HepG2 (cell line): Measurements from ENCODE around the gene HMGCS2. TPM values are rescaled to one million over a fixed set of nuclear protein-coding genes. Genes with fewer than 3 reads are reported as not detected.

Source experiments
- ARNT ChIP-seq: fragments of 450-650 bp; IDR thresholded peaks from 2 replicates; pipeline ENCODE4 v1.6.1; 2017
- GATAD1 ChIP-seq: IDR thresholded peaks from 2 replicates; pipeline ENCODE4 v1.6.1; 2016; ENCODE audit warnings: missing genetic modification reagents, missing compliant biosample characterization
- GPN1 ChIP-seq: sonication (generic); formaldehyde crosslinking; IDR thresholded peaks from 2 replicates; pipeline ENCODE4 v1.5.1; 2020; ENCODE audit warnings: missing genetic modification reagents, borderline replicate concordance
- MED8 ChIP-seq: sonication (generic); formaldehyde crosslinking; IDR thresholded peaks from 2 replicates; pipeline ENCODE4 v1.8.1; 2023; ENCODE audit warnings: mild to moderate bottlenecking, missing genetic modification reagents; ENCODE audit not compliant: insufficient replicate concordance
- MZF1 ChIP-seq: sonication (generic); formaldehyde crosslinking; IDR thresholded peaks from 2 replicates; pipeline ENCODE4 v1.8.1; 2023; ENCODE audit warnings: mild to moderate bottlenecking, missing genetic modification reagents, borderline replicate concordance
- REST ChIP-seq, 2 experiments: IDR thresholded peaks; 2 replicates each; pipeline ENCODE4 v1.6.1; 2011 to 2012; ENCODE audit warnings: low read length in 2 of 2, borderline replicate concordance in 1 of 2, low read depth in 1 of 2, mild to moderate bottlenecking in 1 of 2, moderate library complexity in 1 of 2
- SMARCE1 ChIP-seq: fragments of 450-650 bp; IDR thresholded peaks from 2 replicates; pipeline ENCODE4 v1.6.1; 2017; ENCODE audit warnings: borderline replicate concordance
- SOX6 ChIP-seq, 2 experiments: fragments of 450-650 bp in 1 of 2; sonication (generic) in 1 of 2; formaldehyde crosslinking in 1 of 2; IDR thresholded peaks; 2 replicates each; pipeline versions ENCODE4 v1.4.0 to v1.6.1; 2017 to 2020; ENCODE audit warnings: antibody characterized with exemption in 1 of 2, mild to moderate bottlenecking in 1 of 2, missing genetic modification reagents in 1 of 2
- SP5 ChIP-seq: IDR thresholded peaks from 2 replicates; pipeline ENCODE4 v1.6.1; 2016; ENCODE audit warnings: low read depth, borderline replicate concordance
- SUZ12 ChIP-seq: fragments of 150-350 bp; IDR thresholded peaks from 2 replicates; pipeline ENCODE4 v1.6.1; 2014; ENCODE audit warnings: low read depth, low read length
- TAF15 ChIP-seq: fragments of 200-400 bp; formaldehyde crosslinking; IDR thresholded peaks from one replicate; pipeline ENCODE4 v1.6.1; 2018; ENCODE audit warnings: mild to moderate bottlenecking, low read depth, low read length; ENCODE audit not compliant: poor library complexity, severe bottlenecking
- TBX3 ChIP-seq: fragments of 450-650 bp; IDR thresholded peaks from 2 replicates; pipeline ENCODE4 v1.6.1; 2017; ENCODE audit warnings: antibody characterized with exemption, mild to moderate bottlenecking, inconsistent platforms, borderline replicate concordance
- TP53 ChIP-seq: sonication (generic); formaldehyde crosslinking; conservative IDR thresholded peaks from 2 replicates; pipeline ENCODE4 v1.4.0; 2020; ENCODE audit warnings: missing genetic modification reagents
- ZEB1 ChIP-seq: IDR thresholded peaks from 2 replicates; pipeline ENCODE4 v1.6.1; 2012; ENCODE audit warnings: mild to moderate bottlenecking, low read depth, inconsistent platforms; ENCODE audit not compliant: insufficient replicate concordance
- ZKSCAN1 ChIP-seq: fragments of 150-350 bp; IDR thresholded peaks from 2 replicates; pipeline ENCODE4 v1.6.1; 2014; ENCODE audit warnings: low read length
- ZKSCAN8 ChIP-seq: IDR thresholded peaks from 2 replicates; pipeline ENCODE4 v1.6.1; 2016; ENCODE audit warnings: borderline replicate concordance, missing genetic modification reagents, missing compliant biosample characterization
- ZNF207 ChIP-seq: fragments of 450-650 bp; IDR thresholded peaks from 2 replicates; pipeline ENCODE4 v1.6.1; 2016; ENCODE audit warnings: antibody characterized with exemption, borderline replicate concordance
- ZNF570 ChIP-seq: sonication (generic); formaldehyde crosslinking; IDR thresholded peaks from 2 replicates; pipeline ENCODE4 v1.4.0; 2020; ENCODE audit warnings: mild to moderate bottlenecking, missing genetic modification reagents, borderline replicate concordance
- ZNF672 ChIP-seq: sonication (generic); formaldehyde crosslinking; IDR thresholded peaks from 2 replicates; pipeline ENCODE4 v1.8.1; 2022; ENCODE audit warnings: missing genetic modification reagents
- polyA plus RNA-seq, 8 experiments: library from polyadenylated mRNA; depleted of rRNA in 3 of 8; stranded (reverse) in 7 of 8; unstranded in 1 of 8; fragments of >200 nt; fragmentation: Illumina TruSeq in 4 of 8; extraction: Trizol in 4 of 8; gene quantifications; 2 replicates each; pipeline versions ENCODE4 v1.2.1 to v1.2.3, GENCODE V29; 2011 to 2016; ENCODE audit warnings: low read depth in 4 of 8, missing spikeins in 1 of 8, mixed read lengths in 1 of 8; ENCODE audit not compliant: insufficient read depth in 1 of 8
- total RNA-seq, 5 experiments: library from RNA; depleted of rRNA; stranded (reverse); fragments of >200 nt; fragmentation: Illumina TruSeq; extraction: Trizol; gene quantifications; 2 replicates each; pipeline ENCODE4 v1.2.3, GENCODE V29; 2016; ENCODE audit warnings: low read depth in 1 of 5
- TF ChIP-seq, protein P1 (sequence below): sonication (generic); formaldehyde crosslinking; IDR thresholded peaks from 2 replicates; pipeline ENCODE4 v1.4.0; 2020; ENCODE audit warnings: missing genetic modification reagents
- TF ChIP-seq, protein P2 (sequence below): sonication (generic); formaldehyde crosslinking; IDR thresholded peaks from 2 replicates; pipeline ENCODE4 v1.4.0; 2020; ENCODE audit warnings: mild to moderate bottlenecking, missing genetic modification reagents
- TF ChIP-seq, protein P3 (sequence below): sonication (generic); formaldehyde crosslinking; conservative IDR thresholded peaks from 2 replicates; pipeline ENCODE4 v1.8.1; 2023; ENCODE audit warnings: missing genetic modification reagents

Gene HMGCS2
- total and polyA plus RNA-seq, 2 of the 13 experiments (the other 11 are each of a cell fraction or from before 2014, with no cell fraction given): 0.44 to 1.5 TPM

DNA sequence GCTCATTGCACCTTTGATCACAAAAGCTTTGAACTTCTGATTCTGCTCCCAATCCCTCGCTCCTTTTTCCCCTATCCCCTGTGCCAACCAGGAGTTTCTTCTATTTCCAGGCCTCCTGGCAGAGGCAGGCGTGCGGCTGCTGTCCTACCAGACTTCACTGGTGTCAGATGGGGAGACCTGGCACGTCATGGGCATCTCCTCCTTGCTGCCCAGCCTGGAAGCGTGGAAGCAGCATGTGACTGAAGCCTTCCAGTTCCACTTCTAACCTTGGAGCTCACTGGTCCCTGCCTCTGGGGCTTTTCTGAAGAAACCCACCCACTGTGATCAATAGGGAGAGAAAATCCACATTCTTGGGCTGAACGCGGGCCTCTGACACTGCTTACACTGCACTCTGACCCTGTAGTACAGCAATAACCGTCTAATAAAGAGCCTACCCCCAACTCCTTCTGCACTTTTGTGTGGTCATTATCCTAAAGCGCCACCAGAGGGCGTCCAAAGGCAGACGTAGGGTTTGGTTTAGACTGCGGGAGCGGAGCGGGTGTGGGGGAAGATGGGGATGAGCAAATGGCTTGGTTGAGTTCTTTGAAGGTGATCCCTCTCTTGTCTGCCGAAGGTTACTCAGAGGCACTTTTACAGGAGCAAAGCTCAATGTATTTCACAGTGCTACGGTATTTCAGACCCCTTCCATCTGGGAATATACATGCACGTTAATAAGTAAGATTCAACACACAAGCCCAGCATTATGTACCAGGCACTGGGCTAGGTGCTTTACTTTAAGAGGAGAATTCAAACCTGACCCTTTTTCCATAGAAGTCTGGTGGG, 24.7 kb downstream of the HMGCS2 start (continued):
- TF ChIP-seq MED8 (no peak), SOX6 (IDR thresholded peaks at IDR 0.05) (no peak), SOX6 (CRISPR knock-in tag; IDR thresholded peaks at IDR 0.05) (peak; percentile 52), ZNF672 (CRISPR knock-in tag) (no peak), TAF15 (no peak), TBX3 (no peak), GATAD1 (CRISPR knock-in tag) (peak; percentile 25; the same call in 1 of the 2 replicates), ZNF570 (no peak), ZKSCAN1 (0 out of 2 replicates have a peak, but pooled peaks have one; percentile 12), ZNF207 (no peak), REST (IDR thresholded peaks at IDR 0.05; ENCODE audit: borderline replicate concordance in 1 of 2, low read depth in 1 of 2, low read length in 2 of 2) (no peak), TP53 (no peak), ARNT (no peak), MZF1 (no peak), GPN1 (CRISPR knock-in tag) (no peak), SMARCE1 (no peak), SUZ12 (no peak), SP5 (no peak), ZKSCAN8 (no peak), ZEB1 (no peak)
- TF ChIP-seq, protein P1, sequence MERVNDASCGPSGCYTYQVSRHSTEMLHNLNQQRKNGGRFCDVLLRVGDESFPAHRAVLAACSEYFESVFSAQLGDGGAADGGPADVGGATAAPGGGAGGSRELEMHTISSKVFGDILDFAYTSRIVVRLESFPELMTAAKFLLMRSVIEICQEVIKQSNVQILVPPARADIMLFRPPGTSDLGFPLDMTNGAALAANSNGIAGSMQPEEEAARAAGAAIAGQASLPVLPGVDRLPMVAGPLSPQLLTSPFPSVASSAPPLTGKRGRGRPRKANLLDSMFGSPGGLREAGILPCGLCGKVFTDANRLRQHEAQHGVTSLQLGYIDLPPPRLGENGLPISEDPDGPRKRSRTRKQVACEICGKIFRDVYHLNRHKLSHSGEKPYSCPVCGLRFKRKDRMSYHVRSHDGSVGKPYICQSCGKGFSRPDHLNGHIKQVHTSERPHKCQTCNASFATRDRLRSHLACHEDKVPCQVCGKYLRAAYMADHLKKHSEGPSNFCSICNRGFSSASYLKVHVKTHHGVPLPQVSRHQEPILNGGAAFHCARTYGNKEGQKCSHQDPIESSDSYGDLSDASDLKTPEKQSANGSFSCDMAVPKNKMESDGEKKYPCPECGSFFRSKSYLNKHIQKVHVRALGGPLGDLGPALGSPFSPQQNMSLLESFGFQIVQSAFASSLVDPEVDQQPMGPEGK: 0 out of 2 replicates have a peak, but pooled peaks have one; percentile 32
- TF ChIP-seq, protein P2, sequence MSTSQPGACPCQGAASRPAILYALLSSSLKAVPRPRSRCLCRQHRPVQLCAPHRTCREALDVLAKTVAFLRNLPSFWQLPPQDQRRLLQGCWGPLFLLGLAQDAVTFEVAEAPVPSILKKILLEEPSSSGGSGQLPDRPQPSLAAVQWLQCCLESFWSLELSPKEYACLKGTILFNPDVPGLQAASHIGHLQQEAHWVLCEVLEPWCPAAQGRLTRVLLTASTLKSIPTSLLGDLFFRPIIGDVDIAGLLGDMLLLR (CRISPR knock-in tag): no peak
- TF ChIP-seq, protein P3, sequence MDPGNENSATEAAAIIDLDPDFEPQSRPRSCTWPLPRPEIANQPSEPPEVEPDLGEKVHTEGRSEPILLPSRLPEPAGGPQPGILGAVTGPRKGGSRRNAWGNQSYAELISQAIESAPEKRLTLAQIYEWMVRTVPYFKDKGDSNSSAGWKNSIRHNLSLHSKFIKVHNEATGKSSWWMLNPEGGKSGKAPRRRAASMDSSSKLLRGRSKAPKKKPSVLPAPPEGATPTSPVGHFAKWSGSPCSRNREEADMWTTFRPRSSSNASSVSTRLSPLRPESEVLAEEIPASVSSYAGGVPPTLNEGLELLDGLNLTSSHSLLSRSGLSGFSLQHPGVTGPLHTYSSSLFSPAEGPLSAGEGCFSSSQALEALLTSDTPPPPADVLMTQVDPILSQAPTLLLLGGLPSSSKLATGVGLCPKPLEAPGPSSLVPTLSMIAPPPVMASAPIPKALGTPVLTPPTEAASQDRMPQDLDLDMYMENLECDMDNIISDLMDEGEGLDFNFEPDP (CRISPR knock-in tag): no peak
